Breast epithelium (tissue), 3 donors: ENCODE results near the gene GPX1.

Experiments used
- CTCF ChIP-seq, 3 donors: fragments of 450-650 bp; IDR thresholded peaks; one replicate each; pipeline ENCODE4 v1.5.1; 2016 to 2017; ENCODE audit warnings: antibody characterized with exemption in 3 of 3, mild to moderate bottlenecking in 3 of 3, moderate library complexity in 3 of 3
- POLR2A ChIP-seq: fragments of 450-650 bp; IDR thresholded peaks from one replicate; pipeline ENCODE4 v1.6.1; 2016; ENCODE audit warnings: antibody characterized with exemption, mild to moderate bottlenecking, moderate library complexity
- POLR2AphosphoS5 ChIP-seq, 3 donors: sonication (generic); formaldehyde crosslinking; IDR thresholded peaks; one replicate each; pipeline ENCODE4 v1.6.1; 2017; ENCODE audit warnings: antibody characterized with exemption in 3 of 3

GRCh38 chr3:49358217-49358883 is at the start of gene GPX1:
- TF ChIP-seq POLR2AphosphoS5 (IDR thresholded peaks at IDR 0.05) (peak; percentile 80 to 90 (median 87)), CTCF (IDR thresholded peaks at IDR 0.05) (no peak), POLR2A (peak; percentile 90)
